ENCODE results near the gene LRCH1. TPM values are rescaled to one million over a fixed set of nuclear protein-coding genes. Genes with fewer than 3 reads are reported as not detected.

LRCH1 gene
- total and polyA plus RNA-seq, 2 experiments from 2014 or later: 3.9 to 9.2 TPM

DNA sequence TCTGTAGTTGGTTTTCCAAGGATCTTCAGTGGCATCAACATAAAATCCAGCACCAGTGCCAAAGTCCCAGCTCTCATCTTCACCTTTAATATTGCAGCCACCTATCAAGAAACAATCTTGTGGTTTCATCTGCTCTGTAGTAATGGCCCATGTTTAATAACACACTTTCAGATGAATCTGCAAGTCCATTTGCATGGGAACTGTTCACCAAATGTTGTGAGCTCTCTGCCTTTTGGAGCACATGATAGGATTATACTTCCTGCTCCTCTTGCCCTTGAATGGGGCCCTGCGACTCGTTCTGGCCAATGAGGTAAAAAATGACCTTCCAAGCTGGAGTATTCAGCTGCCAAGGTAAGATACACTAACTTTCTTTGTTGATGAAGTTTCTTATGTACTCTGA lies 229.7 kb downstream of the LRCH1 start:
- Mint-ChIP-seq H3K36me3 (ENCODE audit: low read depth) (peaks cover 35% of the 10 kb centered on the region; the same call in 2 of the 3 replicates), H3K4me3 (no peak overlapping the region), H3K4me1 (no peaks in the 10 kb centered on the region), H3K9me3 (no peaks in the 10 kb centered on the region), H3K27ac (no peak overlapping the region), H3K27me3 (ENCODE audit: insufficient read depth, low read depth, poor library complexity) (no peaks in the 10 kb centered on the region)
- Histone ChIP-seq H3K9me2 (ENCODE audit: insufficient read depth) (no peaks in the 10 kb centered on the region), H3F3A (replicated peaks; ENCODE audit: low read depth) (no peaks in the 10 kb centered on the region), H3K4me1 (ENCODE audit: insufficient read depth) (no peaks in the 10 kb centered on the region), H3K36me3 (ENCODE audit: insufficient read depth) (peaks cover 6% of the 10 kb centered on the region; the same call in 1 of the 2 replicates), H3K27ac (ENCODE audit: low read depth) (no peak overlapping the region), H4K20me1 (replicated peaks; ENCODE audit: insufficient read depth) (0 out of 2 replicates have a peak, but pooled peaks cover 2% of the 10 kb centered on the region), H2AFZ (no peak overlapping the region), H3K79me2 (replicated peaks; ENCODE audit: insufficient read depth) (no peaks in the 10 kb centered on the region), H3K27me3 (ENCODE audit: insufficient read depth) (no peaks in the 10 kb centered on the region), H3K4me2 (no peak overlapping the region), H3K4me3 (no peak overlapping the region)
- no peak for DNase-seq (ENCODE audit: low spot score)
- ATAC-seq: no peak
- TF ChIP-seq, protein P1, sequence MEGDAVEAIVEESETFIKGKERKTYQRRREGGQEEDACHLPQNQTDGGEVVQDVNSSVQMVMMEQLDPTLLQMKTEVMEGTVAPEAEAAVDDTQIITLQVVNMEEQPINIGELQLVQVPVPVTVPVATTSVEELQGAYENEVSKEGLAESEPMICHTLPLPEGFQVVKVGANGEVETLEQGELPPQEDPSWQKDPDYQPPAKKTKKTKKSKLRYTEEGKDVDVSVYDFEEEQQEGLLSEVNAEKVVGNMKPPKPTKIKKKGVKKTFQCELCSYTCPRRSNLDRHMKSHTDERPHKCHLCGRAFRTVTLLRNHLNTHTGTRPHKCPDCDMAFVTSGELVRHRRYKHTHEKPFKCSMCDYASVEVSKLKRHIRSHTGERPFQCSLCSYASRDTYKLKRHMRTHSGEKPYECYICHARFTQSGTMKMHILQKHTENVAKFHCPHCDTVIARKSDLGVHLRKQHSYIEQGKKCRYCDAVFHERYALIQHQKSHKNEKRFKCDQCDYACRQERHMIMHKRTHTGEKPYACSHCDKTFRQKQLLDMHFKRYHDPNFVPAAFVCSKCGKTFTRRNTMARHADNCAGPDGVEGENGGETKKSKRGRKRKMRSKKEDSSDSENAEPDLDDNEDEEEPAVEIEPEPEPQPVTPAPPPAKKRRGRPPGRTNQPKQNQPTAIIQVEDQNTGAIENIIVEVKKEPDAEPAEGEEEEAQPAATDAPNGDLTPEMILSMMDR (conservative IDR thresholded peaks at IDR 0.05; ENCODE audit: low read depth in 2 of 2): no peak

DNA sequence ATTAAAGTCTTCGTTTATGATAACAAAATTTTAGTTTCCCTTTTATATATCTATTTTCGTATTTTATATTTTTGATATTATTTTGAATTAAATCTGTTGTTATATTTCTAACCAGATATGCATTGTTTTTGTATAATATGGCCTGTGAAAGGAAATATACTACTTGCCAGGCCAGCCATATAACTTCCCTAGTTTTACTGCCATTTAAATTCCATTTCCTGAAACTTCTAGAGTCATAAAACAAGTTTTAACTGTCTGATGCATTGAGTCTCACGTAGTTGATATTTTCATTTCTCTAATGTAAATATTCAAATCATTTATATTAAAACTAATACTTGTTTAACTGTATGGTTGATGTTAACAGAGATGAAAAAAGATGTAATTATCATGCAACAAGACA lies 230.5 kb downstream of the LRCH1 start:
- H3K4me3 ChIP-seq: no peak overlapping the region
- no peaks in the 10 kb centered on the region for H3K79me2 ChIP-seq (replicated peaks; ENCODE audit: insufficient read depth)
- Mint-ChIP-seq H3K27ac (no peak overlapping the region), H3K9me3 (no peaks in the 10 kb centered on the region), H3K4me3 (no peak overlapping the region), H3K27me3 (ENCODE audit: insufficient read depth, low read depth, poor library complexity) (no peaks in the 10 kb centered on the region), H3K36me3 (ENCODE audit: low read depth) (peaks cover 37% of the 10 kb centered on the region; the same call in 2 of the 3 replicates), H3K4me1 (no peaks in the 10 kb centered on the region)
- H3K36me3 ChIP-seq (ENCODE audit: insufficient read depth): peaks cover 6% of the 10 kb centered on the region; the same call in 1 of the 2 replicates
- H3F3A ChIP-seq (replicated peaks; ENCODE audit: low read depth): no peaks in the 10 kb centered on the region
- H2AFZ ChIP-seq: no peak overlapping the region
- 0 out of 2 replicates have a peak, but pooled peaks cover 2% of the 10 kb centered on the region for H4K20me1 ChIP-seq (replicated peaks; ENCODE audit: insufficient read depth)
- H3K4me2 ChIP-seq: no peak overlapping the region
- ATAC-seq: no peak
- no peaks in the 10 kb centered on the region for H3K27me3 ChIP-seq (ENCODE audit: insufficient read depth)
- no peaks in the 10 kb centered on the region for H3K4me1 ChIP-seq (ENCODE audit: insufficient read depth)
- DNase-seq (ENCODE audit: low spot score): no peak
- no peak overlapping the region for H3K27ac ChIP-seq (ENCODE audit: low read depth)
- no peaks in the 10 kb centered on the region for H3K9me2 ChIP-seq (ENCODE audit: insufficient read depth)
- TF ChIP-seq EZH2phosphoT487 (IDR thresholded peaks at IDR 0.05; ENCODE audit: unreplicated experiment): no peak
- TF ChIP-seq JUNB (IDR thresholded peaks at IDR 0.05; ENCODE audit: unreplicated experiment): no peak
- TF ChIP-seq NANOG (IDR thresholded peaks at IDR 0.05; ENCODE audit: borderline replicate concordance): no peak
- TF ChIP-seq ZNF331 (CRISPR knock-in tag; IDR thresholded peaks at IDR 0.05; ENCODE audit: low read depth): no peak
- TF ChIP-seq, protein P2, sequence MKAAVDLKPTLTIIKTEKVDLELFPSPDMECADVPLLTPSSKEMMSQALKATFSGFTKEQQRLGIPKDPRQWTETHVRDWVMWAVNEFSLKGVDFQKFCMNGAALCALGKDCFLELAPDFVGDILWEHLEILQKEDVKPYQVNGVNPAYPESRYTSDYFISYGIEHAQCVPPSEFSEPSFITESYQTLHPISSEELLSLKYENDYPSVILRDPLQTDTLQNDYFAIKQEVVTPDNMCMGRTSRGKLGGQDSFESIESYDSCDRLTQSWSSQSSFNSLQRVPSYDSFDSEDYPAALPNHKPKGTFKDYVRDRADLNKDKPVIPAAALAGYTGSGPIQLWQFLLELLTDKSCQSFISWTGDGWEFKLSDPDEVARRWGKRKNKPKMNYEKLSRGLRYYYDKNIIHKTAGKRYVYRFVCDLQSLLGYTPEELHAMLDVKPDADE (IDR thresholded peaks at IDR 0.05): no peak
- TF ChIP-seq CREB1 (CRISPR knock-in tag; IDR thresholded peaks at IDR 0.05; ENCODE audit: low read depth): no peak
- TF ChIP-seq EZH2 (IDR thresholded peaks at IDR 0.05; ENCODE audit: low read depth, unreplicated experiment): no peak
- TF ChIP-seq, protein P3, sequence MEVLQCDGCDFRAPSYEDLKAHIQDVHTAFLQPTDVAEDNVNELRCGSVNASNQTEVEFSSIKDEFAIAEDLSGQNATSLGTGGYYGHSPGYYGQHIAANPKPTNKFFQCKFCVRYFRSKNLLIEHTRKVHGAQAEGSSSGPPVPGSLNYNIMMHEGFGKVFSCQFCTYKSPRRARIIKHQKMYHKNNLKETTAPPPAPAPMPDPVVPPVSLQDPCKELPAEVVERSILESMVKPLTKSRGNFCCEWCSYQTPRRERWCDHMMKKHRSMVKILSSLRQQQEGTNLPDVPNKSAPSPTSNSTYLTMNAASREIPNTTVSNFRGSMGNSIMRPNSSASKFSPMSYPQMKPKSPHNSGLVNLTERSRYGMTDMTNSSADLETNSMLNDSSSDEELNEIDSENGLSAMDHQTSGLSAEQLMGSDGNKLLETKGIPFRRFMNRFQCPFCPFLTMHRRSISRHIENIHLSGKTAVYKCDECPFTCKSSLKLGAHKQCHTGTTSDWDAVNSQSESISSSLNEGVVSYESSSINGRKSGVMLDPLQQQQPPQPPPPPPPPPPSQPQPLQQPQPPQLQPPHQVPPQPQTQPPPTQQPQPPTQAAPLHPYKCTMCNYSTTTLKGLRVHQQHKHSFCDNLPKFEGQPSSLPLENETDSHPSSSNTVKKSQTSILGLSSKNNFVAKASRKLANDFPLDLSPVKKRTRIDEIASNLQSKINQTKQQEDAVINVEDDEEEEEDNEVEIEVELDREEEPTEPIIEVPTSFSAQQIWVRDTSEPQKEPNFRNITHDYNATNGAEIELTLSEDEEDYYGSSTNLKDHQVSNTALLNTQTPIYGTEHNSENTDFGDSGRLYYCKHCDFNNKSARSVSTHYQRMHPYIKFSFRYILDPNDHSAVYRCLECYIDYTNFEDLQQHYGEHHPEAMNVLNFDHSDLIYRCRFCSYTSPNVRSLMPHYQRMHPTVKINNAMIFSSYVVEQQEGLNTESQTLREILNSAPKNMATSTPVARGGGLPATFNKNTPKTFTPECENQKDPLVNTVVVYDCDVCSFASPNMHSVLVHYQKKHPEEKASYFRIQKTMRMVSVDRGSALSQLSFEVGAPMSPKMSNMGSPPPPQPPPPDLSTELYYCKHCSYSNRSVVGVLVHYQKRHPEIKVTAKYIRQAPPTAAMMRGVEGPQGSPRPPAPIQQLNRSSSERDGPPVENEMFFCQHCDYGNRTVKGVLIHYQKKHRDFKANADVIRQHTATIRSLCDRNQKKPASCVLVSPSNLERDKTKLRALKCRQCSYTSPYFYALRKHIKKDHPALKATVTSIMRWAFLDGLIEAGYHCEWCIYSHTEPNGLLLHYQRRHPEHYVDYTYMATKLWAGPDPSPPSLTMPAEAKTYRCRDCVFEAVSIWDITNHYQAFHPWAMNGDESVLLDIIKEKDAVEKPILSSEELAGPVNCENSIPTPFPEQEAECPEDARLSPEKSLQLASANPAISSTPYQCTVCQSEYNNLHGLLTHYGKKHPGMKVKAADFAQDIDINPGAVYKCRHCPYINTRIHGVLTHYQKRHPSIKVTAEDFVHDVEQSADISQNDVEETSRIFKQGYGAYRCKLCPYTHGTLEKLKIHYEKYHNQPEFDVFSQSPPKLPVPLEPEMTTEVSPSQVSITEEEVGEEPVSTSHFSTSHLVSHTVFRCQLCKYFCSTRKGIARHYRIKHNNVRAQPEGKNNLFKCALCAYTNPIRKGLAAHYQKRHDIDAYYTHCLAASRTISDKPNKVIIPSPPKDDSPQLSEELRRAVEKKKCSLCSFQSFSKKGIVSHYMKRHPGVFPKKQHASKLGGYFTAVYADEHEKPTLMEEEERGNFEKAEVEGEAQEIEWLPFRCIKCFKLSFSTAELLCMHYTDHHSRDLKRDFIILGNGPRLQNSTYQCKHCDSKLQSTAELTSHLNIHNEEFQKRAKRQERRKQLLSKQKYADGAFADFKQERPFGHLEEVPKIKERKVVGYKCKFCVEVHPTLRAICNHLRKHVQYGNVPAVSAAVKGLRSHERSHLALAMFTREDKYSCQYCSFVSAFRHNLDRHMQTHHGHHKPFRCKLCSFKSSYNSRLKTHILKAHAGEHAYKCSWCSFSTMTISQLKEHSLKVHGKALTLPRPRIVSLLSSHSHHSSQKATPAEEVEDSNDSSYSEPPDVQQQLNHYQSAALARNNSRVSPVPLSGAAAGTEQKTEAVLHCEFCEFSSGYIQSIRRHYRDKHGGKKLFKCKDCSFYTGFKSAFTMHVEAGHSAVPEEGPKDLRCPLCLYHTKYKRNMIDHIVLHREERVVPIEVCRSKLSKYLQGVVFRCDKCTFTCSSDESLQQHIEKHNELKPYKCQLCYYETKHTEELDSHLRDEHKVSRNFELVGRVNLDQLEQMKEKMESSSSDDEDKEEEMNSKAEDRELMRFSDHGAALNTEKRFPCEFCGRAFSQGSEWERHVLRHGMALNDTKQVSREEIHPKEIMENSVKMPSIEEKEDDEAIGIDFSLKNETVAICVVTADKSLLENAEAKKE (CRISPR knock-in tag; IDR thresholded peaks at IDR 0.05): no peak
